NB4 (cell line): Measurements from ENCODE around the gene HNRNPA2B1.

ENCODE experiments used
- DNase-seq: peaks from one replicate; pipeline ENCODE4 v3.0.0; 2010; ENCODE audit warnings: low read depth
- H3K4me3 ChIP-seq: one replicate; pipeline ENCODE4 v1.5.1; 2011; ENCODE audit warnings: mild to moderate bottlenecking, low read depth, low read length, moderate library complexity
- CTCF ChIP-seq: IDR thresholded peaks from one replicate; pipeline ENCODE4 v1.5.1; 2012; ENCODE audit warnings: low read depth, low read length
- MAX ChIP-seq: IDR thresholded peaks from 2 replicates; pipeline ENCODE4 v1.6.1; 2011; ENCODE audit warnings: low read depth, low read length
- MYC ChIP-seq: IDR thresholded peaks from 2 replicates; pipeline ENCODE4 v1.6.1; 2011; ENCODE audit warnings: low read depth, low read length
- POLR2A ChIP-seq: IDR thresholded peaks from 2 replicates; pipeline ENCODE4 v1.6.1; 2011; ENCODE audit warnings: mild to moderate bottlenecking; ENCODE audit not compliant: insufficient read length; ENCODE audit errors: extremely low read depth

Gene HNRNPA2B1

GRCh38 chr7:26188206-26188956 is 12.2 kb downstream of the HNRNPA2B1 start:
- TF ChIP-seq CTCF: no peak
- peak; percentile 38 for TF ChIP-seq POLR2A
- TF ChIP-seq MYC: no peak
- no peak for TF ChIP-seq MAX
- peak; percentile 43 for DNase-seq
- no peak overlapping the region for H3K4me3 ChIP-seq

GRCh38 chr7:26187380-26188205 is 13.0 kb downstream of the HNRNPA2B1 start:
- TF ChIP-seq MYC (0 out of 2 replicates have a peak, but pooled peaks have one; percentile 33), MAX (no peak), POLR2A (peak; percentile 45), CTCF (no peak)
- DNase-seq: peak; percentile 75
- no peak overlapping the region for H3K4me3 ChIP-seq

- TF ChIP-seq MAX (no peak), POLR2A (peak; percentile 16), CTCF (no peak)
- H3K4me3 ChIP-seq: no peak overlapping the region
- DNase-seq: no peak
Observed at GRCh38 chr7:26186364-26187311, 13.9 kb downstream of the HNRNPA2B1 start.

GRCh38 chr7:26185844-26186180 is 14.7 kb downstream of the HNRNPA2B1 start:
- DNase-seq: no peak
- TF ChIP-seq POLR2A: no peak
- no peak for TF ChIP-seq CTCF
- no peak for TF ChIP-seq MAX
- TF ChIP-seq MYC: no peak
- no peak overlapping the region for H3K4me3 ChIP-seq

GRCh38 chr7:26185131-26185843 is 15.3 kb downstream of the HNRNPA2B1 start:
- H3K4me3 ChIP-seq: no peak overlapping the region
- TF ChIP-seq POLR2A: no peak
- no peak for TF ChIP-seq MYC
- no peak for TF ChIP-seq CTCF
- no peak for TF ChIP-seq MAX
- peak; percentile 51 for DNase-seq
